SHP77 (cell line): ENCODE measurements around the gene CBX2.

Experiments used
- DNase-seq, 2 experiments: peaks; one replicate each; lab custom pipeline; 2025; lab: John Stamatoyannopoulos, UW

Gene CBX2

DNA sequence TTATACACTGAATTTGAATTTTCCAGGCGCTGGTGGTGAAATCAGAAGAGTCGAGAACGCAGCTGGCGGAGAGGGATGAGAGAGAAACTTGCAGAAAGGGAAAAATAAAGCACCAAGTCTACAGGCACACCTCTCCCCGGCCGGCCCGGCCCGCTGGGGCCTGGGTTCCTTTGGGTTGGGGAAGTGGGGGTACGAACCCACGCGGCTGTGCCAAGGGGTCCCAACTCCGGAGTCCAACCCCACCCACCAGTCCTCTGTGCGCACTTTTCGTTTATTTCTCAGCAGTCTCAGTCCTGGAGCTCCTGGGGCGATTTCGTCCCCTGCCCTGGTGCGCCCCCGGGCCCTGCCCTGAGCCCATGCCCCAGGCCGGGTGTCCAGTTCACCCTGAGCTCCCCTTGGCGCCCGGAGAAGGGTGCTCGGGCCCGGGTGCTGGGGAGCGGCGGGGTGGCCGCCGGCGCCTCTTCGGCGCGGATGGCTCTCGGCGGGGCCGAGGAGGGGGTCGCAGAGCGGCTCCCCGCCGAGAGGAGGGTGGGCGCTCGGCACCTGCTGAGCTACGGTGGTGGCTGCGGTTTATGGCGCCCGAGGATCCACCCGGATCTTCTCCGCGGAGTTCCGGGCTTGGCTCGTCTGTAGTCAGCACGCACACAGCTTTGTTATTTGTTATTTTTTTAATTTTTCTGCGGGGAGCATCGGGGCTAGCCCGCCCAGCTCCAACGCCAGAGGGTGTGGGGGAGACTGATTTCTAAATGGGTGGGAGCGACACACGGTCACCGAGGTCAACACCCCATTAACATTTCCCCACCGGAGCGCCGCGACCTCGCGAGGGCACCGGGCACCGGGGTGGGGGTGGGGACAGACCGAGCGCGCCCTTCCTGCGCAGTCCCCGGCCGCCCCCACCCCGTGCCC is 34.7 kb downstream of the CBX2 start:
- DNase-seq, result peak in 1 of 2 experiments; percentile 64

DNA sequence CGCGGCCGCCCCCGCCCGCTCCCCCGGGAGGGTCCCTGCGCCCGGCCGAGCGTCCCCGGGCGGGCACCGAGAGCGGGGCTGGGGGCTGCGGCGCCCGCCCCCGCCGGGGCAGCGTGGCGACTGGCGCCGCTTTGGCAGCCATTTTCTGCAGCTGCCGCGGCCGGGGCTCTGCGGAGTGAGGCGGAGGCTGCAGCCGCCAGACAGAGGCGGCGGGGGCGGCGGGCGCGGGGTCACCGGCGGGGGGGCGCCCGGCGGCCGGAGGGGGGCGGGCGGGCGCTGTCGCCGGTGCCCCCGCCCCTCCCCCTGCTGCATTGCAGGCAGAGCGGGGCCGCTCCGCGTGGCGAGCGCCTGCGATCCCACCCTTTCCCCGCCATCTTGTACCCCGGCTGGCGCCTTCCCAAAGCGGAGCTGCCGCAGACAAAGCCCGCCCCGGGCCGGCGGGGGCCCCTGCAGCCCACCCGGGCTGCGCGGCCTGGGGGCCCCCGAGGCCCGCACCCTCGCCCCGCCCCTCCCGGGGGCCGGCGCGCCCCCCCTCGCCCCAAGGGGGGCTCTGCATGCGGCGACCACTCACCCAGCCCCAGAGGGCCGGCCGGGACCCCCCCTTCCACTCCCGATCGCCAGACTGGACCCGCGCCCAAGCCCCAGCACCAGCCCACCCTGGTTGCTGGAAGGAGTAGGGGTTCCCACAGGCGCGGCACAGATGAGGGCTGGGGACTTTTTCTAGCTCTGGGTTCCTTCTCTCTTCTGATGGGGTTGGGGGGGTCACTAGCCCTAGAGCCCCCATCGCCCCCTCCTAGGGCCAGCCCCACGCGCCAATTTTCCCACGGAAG is 35.6 kb downstream of the CBX2 start:
- DNase-seq, result peak in 1 of 2 experiments; percentile 70

DNA sequence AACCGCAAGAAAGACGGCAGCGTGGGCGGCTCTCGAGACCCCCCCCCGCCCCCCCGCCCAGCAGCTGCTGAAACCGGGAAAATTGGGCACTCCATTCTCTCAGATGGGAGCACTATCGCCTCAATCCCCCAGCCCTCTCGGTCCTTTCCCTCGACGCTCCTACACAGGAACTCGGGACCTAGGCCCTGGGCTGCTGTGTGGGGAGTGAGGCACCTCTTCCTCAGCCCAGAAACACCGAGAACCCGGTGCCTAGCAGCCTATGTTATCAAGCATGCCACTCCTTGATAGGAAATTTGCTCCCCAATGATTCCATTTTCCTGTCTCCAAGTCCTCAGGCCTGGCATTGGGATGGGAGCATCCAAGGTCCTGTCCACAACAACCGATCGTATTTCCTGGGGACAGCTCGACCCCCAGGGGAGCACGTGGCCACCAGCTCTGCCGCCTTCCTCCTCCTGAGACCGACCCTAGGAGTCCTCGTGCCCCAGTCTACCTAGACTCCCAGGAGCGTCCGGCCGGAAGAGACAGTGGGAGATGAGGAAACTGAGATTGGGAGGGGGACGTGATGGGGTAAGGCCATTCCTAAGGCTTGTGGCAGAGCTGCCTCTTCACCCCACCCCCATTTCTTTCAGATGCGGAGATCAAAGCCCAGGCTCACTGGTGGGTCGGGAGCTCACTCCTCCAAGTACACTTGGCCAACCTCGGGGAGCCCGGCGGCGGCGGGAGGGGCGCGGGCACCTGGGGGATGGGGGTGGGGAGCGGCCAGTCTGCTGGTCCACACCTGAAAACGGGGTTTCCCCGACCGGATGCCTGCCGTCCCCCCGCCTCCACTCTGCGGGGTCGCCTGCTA is 36.4 kb downstream of the CBX2 start:
- DNase-seq, result no peak

DNA sequence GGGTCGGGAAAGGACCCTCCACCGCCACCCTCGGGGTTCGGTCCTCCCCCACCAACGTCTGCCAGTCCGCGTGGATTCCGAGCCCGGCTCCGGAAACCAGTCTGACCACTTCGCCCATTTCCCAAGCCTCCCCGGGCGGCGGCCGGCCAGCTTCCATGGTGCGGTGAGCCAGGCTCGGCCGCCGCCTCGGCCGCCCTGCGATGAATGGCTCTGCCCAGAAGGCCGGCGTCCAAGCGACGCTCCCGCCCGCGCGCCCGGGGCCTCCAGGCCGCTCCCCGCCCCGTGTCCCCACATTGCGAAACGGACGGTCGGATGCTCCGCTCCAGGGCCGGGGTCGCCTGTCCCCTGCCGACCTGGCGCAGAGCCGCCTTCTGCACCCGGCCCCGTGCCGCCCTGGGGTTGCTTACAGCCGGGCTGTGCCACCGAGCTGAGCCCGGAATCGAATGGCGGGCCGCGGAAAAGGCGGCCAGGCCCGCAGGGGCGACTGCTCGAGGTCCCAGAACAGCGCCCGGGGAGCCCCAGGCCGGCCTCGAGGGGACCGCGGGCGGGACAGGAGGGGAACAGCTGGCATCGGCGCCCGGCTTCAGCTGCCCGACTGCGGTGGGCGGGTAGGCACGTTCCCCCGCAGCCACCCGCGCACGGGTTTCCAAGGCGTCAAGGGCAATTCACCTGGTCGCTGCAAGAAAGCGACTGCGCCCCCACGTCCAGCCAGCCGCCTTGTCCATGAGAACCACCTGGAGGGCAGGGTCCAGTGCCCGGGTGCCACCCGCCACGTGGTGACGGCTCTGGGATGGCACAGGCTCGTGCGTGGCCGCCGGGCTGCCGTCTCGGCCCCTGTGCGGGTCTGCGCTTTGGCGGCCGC is 37.3 kb downstream of the CBX2 start:
- DNase-seq, result no peak

DNA sequence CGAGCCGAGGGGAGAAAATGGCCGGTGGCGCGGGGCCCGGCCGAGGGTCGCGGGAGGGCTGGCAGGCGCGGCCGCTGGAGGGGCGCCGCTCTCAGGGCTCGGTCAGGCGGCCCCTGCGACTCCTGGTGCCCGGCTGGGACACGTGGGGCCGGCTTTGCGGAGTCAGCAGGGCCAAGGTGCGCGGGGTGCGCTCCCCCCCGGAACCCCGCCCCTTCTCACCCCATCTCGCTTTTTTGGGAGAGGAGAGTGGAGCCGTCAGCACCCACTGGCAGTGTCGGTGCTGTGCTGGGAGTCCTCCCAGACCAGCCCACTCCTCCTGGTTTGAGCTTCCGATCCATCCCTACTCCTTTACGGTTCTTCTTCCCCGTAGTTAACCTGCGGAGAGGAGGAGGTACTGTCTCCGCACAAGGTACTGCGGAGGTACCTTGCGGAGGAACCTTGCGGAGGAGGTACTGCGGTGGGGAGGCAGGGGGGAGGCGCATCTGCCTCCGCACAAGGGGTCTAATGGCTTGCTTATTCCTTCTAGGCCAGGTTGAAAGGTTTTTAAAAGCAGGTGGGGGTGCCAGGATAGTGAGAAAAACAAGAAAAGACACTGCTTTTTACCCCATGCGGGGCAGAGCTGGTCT is 38.0 kb downstream of the CBX2 start:
- no peak for DNase-seq

DNA sequence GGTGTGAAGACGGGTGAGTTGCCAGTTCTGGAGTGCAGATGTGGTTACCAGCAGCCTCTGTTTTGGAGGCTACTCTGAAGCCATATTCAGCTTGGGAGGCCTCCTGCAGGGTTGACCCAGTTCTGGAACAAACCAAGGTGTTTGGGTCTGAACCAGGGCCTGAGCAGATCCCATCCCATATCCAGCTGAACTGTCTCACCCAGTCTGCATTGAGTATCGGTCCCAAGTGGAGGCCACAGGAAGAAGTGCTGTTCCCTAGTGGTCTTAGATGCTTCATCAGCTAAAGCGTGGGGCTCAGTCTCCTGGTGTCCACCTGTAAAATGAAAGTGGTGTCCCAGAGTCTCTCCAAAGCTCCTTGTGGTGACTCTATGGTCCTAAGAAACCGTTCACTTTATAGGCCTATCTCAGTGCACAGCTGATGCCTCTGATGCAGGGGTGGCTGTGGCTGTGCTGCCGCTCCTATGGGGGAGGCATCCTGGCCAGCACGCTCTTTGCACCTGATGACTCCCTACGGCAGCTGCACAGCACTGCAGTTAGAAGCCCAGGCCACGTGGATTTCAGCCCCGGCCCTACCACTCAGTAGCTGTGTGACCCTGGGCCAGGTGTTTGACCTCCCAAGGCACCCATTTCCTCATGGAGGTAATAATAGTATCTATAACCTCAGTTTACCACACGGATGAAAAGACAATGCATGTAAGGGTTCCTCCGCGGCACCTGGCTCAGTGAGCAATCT is 40.2 kb downstream of the CBX2 start:
- peak; percentile 59 to 77 for DNase-seq

DNA sequence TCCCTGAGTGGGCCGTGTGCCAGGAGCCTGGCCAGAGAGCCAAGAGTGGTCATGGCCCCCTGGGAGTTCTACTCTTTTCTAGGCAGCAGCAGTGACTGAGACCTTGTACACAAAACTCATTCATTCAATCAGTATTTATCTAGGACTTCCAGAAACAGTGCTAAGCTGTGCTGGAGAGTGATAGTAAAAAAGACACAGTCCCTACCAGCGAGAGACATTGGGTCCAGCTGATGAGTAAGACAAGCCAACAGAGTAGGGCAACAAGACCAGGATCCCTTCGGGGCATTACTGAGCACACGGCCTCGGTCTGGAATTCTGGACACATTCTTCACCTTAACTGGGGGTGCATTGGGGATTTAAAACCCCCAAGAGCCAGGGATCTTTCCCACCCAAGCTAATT is 41.1 kb downstream of the CBX2 start:
- no peak for DNase-seq

DNA sequence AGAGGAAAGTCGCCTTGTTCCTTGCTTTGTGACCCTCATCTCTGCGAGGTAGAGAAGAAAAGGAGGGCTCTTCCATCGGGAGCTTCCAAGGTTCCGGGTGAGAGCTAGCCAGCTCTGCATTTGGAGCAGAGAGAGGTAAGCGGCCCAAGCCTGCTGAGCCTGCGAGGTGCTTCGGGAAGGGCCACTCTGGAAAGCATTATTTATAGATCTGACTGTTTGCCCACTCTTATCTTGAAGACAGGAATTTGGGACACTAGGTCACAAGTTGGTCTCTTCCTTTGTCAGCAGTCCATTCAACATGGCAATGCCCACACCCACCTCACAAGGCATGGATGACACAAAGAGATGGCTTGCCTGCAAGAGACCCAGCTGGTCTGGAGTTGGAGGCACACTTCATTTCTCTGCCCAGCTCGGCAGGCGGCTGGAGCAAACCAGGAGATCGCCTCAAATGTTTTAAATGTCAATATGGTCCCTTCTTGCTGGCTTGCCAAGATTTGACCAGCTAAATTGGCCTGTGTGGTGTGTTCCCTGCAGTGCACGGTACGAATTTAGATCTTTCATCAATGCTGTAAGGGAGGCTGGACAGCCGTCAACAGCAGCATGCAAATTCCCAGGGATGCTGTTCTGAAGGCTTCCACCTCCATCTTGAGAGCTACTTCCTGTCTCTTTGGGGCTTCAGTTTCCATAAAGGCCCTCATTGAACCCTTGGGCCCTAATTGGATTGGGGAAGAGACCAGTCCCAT is 41.8 kb downstream of the CBX2 start:
- DNase-seq, result no peak

DNA sequence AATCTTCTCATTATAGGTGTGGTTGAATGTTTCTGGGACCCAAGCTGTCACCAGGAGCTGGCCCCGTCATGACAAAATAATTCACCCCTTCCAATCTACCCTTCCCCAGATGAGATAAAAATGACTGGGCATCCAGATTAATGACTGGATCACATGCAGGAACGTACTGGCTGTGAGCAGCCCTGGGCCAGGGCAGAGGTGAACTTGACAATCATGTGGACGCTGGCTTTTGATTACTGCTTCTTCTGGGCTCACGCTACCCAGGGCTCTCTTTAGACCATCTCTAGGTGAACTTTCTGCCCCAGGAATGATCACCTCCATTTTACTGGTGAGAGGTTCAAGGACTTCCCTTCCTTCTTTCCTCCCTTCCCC is 43.0 kb downstream of the CBX2 start:
- DNase-seq, result no peak

DNA sequence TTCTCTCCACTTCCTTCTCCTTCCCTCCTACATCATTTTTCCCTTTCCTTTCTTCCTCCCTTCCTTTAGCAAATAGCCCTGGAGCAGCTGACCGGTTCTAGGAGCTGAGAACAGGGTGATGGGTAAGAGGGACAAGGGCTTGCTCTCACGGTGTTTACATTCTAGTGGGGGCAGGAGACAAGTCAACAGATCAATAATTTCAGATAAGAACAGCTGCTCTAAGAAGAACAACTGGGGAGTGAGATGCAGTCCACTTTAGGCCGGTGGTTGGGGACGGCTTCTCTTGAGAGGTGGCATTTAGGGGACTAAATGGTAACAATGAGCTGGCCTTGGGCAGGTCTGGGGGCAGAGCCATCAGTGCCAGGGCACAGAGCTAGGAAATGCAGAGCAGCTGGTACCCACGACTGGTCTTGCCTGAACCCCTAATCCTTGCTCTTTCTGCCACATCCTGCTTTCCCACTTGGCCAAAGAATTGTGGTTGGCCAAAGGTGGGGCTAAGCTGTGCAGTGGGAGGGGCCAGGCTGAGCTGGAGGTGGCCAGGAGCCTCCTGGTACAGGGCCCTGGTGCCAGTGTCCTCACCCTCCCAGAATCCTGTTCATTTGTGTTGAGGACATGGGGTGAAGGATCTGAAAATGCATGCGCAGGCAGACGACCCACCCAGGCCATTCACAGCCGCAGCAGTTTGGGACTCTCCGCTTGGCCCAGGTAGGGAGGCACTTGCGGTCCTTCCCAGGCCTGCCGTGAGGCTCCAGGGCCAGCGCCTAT is 43.6 kb downstream of the CBX2 start:
- no peak for DNase-seq

DNA sequence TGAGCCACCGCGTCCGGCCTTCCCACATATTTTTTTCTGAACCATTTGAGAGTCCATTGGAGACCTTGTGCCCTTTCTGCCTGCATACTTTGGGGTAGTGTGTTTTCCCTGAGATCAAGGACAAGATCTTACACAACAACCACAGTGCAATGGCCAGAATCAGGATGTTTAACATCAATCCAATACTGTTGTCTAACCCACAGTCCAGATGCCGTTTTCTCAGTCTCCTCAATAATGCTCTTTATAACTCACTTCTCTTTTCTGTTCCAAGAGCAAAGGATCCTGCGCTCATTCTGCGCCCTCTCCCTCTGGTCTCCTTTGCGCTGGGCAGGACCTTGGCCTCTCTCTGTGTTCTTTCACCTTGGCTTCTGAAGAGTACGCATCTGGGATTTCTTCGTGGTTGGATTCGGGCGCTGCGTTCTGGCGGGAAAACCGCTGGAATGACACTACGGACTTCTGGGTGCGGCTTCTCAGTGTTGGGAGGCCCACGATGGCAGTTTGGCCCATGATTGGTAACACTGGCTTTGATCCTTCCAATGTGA is 44.7 kb downstream of the CBX2 start:
- no peak for DNase-seq

DNA sequence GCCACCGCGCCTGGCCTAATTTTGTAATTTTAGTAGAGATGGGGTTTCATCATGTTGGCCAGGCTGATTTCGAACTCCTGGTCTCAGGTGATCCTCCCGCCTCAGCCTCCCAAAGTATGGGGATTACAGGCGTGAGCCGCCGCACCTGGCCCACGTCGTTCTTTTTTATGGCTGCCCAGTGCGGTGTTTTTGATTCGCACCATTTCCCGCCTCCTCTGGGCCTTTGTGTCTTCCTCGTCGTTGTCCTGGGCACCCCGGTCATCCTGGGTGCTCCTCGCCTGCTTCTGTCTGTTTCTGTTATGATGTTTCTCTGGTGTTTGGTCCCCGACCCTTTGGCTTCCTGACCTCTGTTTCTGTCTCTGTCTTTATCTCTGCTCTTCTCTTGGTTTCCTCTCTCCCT is 46.3 kb downstream of the CBX2 start:
- DNase-seq, result no peak

DNA sequence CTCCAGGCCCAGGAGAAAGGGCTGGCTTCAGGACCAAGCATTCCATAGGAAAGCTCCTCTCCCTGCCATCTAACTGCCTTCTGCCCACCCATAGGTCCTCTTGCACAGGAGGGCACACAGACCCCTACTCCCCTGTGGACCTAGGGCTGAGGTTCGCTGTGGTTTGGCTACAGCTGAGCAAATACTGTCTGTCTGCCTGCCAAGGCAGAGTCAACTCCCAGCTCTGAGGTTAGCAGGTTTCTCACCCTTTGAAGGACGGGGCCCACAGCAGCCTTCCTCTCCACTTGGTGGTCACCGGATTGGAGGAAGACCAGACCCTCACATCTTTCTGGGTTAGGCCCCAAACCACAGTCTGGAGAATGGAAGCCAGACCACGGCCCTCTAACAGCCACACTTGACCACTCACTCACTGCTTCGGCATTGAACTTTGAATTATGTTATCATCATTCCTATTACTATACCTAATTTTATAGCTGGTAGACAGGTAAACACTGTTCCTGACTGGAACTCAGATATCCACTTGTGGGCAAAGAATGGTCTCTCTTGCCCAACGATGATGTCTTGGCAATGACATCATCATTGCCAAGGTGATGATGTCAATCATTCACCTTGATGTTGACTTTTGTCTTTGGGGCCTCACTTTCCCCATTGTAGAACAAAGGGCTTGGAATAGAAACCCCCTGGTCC is 47.1 kb downstream of the CBX2 start:
- peak; percentile 45 to 51 for DNase-seq

DNA sequence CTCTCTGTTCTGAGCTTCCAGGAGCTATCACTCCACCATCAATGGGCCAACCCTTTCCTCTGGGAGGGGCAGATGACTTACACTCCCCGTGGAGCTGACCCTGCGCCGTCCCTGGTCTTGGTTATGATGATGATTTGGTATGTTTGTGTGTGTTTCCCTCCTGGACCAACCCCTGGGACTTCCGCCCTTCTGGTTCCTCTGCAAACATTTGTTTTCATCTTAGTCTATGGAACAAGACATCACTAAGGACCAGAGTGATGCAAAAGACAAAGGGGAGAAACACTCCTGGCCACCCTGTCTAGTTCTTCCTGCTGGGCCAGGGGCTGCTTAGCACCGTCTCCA is 47.6 kb downstream of the CBX2 start:
- no peak for DNase-seq

DNA sequence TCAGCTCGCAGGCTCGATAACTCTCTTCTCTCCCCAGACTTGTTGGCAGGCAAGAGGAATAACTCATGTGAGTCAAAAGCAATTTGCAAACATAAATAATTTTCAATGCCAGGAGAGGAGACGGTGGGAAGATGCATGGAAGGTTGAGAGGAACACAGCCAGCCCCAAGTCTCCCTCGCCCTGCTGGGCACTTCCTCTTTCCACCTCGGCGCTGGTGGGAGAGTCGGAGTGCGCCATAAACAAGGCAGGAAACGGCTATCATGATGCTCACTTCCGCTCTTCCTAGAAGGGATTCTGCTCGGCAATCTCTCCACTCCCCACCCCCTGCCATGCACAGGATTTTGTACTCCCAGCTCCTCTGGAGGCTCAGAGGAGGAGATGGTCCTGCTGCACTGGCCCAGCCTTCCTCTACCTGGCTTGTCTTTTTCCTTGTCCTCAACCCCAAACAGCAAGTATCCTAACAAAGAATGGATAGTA is 48.3 kb downstream of the CBX2 start:
- no peak for DNase-seq

DNA sequence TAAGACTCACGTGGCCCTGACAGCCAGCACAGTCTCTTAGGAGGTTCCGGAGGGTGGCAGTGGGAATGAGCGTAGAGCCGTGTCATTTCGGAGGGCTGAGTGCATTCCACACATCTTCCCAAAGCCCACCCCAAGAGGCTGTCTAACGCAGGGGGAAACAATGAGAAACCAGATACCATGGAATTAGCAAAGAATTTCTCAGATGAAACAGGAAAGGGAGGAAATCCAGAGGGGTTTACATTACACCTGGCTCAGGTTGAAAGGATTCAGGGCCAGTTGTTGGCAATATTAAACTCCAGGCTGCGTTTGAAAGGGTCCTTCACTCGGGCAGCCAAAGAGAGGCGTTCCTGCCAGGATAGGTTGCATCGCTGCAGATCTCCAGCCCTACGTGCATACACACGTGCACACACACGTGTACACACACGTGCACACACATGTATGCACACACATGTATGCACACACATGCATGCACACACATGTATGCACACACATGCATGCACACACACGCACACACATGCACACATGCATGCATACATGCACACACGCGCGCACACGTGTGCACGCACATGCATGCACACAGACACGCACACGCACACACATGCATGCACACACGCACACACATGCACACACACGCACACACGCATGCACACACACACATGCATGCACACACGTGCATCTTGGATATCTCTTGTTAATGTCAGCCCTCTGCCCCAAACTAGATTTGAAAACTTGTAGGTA is 49.1 kb downstream of the CBX2 start:
- DNase-seq, result no peak

DNA sequence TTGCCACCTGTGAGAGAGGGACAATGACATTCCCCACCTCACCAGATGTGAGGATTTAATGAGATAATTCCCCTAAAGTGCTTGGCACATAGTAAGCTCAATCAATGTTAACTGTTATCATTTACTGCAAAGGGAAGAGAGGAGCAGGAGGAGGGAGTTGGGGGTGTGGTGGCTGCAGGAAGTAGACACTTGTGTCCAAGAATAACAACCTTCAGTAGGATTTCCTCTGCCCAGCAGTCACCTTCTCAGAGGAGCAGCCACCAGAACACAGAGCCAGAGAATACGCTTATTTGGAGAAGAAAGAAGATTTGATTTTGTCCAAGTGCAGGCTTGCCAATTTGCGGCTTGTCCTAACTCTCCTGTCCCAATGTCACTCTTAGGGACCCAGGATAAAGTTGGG is 51.1 kb downstream of the CBX2 start:
- no peak for DNase-seq
